Measurements from ENCODE around the gene LIN52. TPM values are rescaled to one million over a fixed set of nuclear protein-coding genes. Genes with fewer than 3 reads are reported as not detected.
"Not testable (repeated sequence)": the region's sequence is repeated elsewhere in the genome, so short reads cannot be mapped to it uniquely, and the experiment has no call there.

Gene LIN52
- total RNA-seq, 1 experiment from 2014 or later: 13.0 TPM

- DNase-seq (ENCODE audit: low spot score): no peak
These were observed 20.6 kb downstream of the LIN52 start for GRCh38 chr14:74105381-74105780.

DNA sequence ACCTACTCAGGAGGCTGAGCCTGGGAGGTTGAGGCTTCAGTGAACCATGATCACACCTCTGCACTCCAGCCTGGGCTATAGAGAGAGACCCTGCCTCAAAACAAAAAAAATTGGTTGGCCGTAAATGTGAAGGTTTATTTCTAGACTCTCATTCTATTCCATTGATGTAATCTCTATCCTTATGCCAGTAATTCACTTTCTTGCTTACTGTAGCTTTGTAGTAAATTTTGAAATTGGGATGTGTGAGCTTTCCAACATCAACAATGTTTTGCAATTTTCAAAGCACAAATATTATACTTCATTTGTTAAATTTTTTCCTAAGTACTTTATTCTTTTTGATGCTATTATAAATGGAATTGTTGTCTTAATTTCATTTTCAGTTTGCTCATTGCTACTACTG lies 24.6 kb downstream of the LIN52 start:
- DNase-seq (ENCODE audit: low spot score): no peak

DNA sequence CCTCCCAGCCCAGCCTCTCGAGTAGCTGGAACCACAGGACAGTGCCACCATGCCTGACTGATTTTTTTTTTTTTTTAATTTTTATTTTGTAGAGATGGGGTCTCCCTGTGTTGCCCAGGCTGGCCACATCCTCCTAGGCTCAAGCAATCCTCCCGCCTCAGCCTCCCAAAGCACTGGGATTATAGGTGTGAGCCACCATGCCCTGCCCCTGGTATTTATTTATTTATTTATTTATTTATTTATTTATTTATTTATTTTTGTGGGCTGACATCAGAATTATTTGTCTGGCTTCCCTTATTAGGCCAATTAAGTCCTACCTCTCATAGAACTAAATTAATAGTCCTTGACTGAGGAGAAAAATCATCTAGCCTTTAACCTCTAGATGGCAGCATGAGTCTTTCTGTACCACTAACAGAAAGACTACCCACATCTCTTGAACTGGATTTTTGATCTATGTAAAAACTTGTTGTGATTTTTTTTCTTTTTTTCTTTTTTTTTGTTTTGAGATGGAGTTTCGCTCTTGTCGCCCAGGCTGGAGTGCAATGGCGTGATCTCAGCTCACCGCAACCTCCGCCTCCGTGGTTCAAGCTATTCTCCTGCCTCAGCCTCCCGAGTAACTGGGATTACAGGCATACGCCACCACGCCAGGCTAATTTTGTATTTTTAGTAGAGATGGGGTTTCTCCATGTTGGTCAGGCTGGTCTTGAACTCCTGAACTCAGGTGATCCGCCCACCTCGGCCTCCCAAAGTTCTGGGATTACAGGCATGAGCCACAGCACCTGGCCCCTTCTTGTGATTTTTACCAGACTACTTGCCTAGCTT lies 26.9 kb downstream of the LIN52 start:
- peak; percentile 43 for DNase-seq (ENCODE audit: low spot score)

DNA sequence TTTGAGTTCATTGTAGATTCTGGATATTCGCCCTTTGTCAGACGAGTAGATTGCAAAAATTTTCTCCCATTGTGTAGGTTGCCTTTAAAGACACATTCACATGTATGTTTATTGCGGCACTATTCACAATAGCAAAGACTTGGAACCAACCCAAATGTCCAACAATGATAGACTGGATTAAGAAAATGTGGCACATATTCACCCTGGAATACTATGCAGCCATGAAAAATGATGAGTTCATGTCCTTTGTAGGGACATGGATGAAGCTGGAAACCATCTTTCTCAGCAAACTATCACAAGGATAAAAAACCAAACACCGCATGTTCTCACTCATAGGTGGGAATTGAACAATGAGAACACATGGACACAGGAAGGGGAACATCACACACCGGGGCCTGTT lies 40.7 kb downstream of the LIN52 start:
- DNase-seq (ENCODE audit: low spot score): not testable (repeated sequence)

- DNase-seq (ENCODE audit: low spot score): no peak
These were observed 41.7 kb downstream of the LIN52 start for GRCh38 chr14:74126315-74127013.

DNA sequence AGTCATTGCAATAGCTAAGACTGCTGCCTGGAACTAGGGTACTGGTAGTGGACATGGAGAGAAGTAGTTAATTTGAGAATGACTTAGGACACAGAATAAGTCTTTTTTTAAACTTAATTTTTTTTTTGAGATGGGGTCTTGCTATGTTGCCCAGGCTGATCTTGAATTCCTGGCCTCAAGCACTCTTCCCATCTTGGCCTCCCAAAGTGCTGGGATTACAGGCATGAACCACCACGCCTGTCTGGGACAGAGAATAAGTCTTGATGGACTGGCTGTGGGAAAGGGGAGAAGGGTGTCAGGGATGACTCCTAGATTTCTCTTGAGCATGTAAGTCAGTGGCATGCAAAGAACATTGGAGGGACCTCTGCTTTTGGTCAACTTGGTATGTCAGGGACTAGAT lies 42.9 kb downstream of the LIN52 start:
- no peak for DNase-seq (ENCODE audit: low spot score)

- DNase-seq (ENCODE audit: low spot score): no peak
These were observed 49.2 kb downstream of the LIN52 start for GRCh38 chr14:74133833-74134481.

DNA sequence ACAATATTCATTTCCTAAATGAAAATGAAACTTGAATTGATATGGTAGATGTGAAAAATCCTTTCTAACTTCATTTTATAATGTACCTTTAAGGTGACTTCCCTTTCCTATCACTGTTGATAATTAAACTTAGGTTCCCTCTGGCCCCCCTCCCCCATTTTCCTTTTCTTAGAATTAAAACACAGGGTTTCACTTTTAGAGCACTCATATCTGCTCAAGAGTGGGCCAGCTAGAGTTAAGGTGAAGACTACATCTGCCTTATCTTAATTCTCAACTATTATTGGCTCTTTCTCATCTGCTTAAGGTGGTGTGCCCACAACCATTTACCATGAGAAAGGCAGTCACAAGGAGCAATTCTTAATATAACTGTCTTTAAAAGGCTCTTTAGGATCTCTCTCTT lies 49.7 kb downstream of the LIN52 start:
- no peak for DNase-seq (ENCODE audit: low spot score)

DNA sequence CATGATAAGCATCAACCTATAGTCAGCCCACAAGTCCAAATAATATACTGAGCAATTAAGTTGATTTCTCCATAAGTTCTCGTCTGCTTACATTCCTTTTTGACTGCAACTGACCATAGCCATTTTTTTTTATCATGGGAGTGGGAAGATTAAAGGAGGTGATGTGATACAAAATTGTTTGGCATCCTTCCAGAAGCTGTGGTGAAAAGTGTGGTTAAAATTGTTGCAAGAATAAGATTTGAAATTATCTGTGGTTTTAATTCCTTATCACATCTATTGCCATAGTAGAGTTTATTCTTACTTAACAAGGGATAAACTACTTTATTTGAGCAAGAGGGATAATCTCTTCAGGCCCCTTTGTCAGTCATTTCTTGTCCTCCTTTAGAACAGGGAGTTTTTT lies 50.7 kb downstream of the LIN52 start:
- peak; percentile 39 for DNase-seq (ENCODE audit: low spot score)

DNA sequence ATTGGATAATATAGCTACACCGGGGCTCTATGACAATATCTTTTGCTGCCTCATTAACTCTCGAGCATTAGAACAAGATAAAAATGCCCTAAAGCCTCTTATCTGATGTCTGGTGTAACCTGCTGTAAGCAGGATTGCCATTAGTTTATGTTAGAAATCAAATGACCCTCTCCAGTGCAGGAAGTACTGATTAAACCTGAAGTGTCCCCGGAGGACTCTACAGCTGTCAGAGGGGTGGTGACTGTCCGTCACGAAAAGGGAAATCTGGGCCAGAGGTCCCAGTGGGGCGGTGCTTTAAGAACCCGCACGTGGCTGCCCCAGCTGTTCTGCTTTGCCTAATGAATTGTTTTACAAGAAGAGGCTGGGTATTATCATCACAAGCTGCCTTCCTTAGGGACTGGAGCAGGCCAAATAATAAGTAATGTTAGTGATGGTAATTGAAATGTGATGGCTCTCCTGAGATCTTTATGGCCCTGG lies 55.7 kb downstream of the LIN52 start:
- peak; percentile 17 for DNase-seq (ENCODE audit: low spot score)

- DNase-seq (ENCODE audit: low spot score): no peak
These were observed 56.9 kb downstream of the LIN52 start for GRCh38 chr14:74141703-74142102.

DNA sequence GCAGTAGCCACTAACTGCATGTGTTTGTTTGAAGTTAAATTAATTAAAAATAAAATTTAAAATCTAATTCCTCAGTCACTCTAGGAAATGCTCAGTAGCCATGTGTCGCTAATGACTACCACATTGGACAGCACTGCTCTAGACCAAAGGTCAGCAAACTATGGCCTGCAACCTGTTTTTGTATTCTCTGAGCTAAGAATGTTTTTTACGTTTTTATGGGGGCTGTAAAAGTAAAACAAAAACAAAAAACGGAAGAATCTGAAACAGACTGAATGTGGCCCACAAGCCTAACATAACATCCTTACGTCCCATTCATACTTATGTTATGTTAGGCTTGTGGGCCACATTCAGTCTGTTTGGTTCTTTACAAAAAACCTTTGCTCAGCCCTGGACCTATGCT lies 57.8 kb downstream of the LIN52 start:
- no peak for DNase-seq (ENCODE audit: low spot score)

DNA sequence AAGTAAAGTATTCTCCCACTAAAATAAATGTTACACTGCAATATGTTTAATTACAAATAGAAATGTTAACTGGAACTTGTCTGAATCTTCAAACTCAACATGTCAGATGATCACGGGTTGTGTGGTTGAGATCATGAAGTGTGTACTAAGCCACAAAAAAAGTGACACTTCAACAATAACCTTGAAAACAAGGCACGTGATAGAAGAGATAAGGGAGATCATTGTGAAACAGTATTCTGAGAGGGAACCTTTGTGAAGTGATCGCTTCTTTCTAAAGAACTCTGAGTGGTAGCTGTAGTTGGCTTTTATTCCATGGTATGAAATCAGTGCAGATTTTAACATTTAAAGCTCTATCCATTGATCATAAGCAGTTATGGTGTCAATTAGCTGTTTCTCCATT lies 60.0 kb downstream of the LIN52 start:
- no peak for DNase-seq (ENCODE audit: low spot score)

GRCh38 chr14:74147571-74147970 lies 62.8 kb downstream of the LIN52 start:
- DNase-seq (ENCODE audit: low spot score): no peak

GRCh38 chr14:74148705-74149104 lies 63.9 kb downstream of the LIN52 start:
- DNase-seq (ENCODE audit: low spot score): no peak

GRCh38 chr14:74155287-74155686 lies 70.5 kb downstream of the LIN52 start:
- DNase-seq (ENCODE audit: low spot score): no peak

DNA sequence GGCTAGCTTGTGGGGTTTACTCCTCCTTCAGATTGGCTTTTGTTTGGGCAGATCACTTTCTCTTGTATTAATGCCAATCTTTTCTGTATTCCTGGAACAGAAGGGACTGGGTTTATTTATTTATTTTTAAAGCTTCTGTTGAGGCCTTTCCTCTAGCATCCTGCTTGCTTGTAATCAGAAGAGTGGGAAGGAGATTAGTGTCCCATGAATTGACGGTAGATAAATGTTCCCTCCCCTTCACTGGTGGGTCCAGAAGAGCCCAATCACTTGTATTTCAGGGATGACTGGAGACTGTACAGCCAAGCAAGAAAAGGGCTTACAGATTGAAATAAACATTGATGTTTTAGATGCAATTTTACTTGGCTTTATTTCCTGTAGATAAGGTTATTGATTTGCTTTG lies 71.0 kb downstream of the LIN52 start:
- DNase-seq (ENCODE audit: low spot score): no peak

DNA sequence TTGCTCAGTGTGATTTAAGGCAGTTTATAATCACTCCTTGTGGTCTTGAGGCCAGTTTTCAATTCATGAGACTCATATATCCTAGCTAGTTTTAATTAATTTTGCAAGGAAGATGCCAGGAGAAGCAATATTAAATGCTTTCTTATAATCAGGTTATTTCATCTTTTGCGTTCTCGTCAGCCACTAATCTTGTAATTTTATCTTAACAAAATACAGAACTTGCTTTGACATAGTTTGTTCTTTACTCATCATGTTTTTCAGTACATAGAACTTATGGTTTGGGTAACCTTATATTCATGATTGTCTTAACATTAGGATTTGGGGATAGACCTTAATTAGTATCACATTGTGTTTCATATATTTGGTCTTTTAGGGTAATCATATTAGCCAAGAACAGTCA lies 76.0 kb downstream of the LIN52 start:
- DNase-seq (ENCODE audit: low spot score): no peak

DNA sequence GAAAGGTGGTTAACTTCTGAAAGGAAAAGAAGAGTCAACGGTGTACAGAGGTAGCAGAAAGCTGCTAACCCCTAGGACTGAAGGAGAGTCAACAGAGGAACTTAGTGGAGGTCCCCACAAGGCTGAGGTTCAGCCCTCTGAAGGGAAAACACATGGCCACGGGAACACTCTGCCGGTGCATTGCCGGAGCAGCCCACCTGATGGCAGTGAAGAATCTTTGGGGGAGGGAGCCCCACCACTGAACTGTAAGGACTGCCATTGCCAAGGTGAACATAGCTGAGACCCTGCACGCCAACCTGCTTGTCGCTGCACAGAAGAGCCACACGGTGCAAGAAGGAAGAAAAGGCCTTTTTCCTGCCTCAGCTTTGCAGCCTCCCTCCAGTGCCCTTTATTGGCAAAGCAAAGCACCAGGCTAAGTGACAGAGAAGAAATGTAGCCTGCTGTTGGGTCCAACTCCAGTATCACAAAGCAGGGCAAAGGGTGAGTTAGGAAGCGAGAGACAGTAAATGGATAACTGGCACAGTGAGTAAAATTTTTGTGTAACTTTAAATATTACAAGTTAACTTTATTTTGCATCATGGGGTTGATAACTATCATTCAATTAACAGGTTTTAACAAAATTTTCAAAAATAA lies 76.9 kb downstream of the LIN52 start:
- no peak for DNase-seq (ENCODE audit: low spot score)

GRCh38 chr14:74169906-74170305 lies 85.2 kb downstream of the LIN52 start:
- DNase-seq (ENCODE audit: low spot score): no peak

GRCh38 chr14:74176400-74176793 lies 91.6 kb downstream of the LIN52 start:
- DNase-seq (ENCODE audit: low spot score): peak; percentile 26

- no peak for DNase-seq (ENCODE audit: low spot score)
These were observed 95.1 kb downstream of the LIN52 start for GRCh38 chr14:74179856-74180255.
